Osteocyte (in vitro differentiated cells): ENCODE data around the gene SLIT1. TPM values are rescaled to one million over a fixed set of nuclear protein-coding genes. Genes with fewer than 3 reads are reported as not detected.

ENCODE experiments used
- DNase-seq: peaks from one replicate; pipeline ENCODE4 v3.0.0; 2021; ENCODE audit warnings: mixed read lengths; ENCODE audit not compliant: unreplicated experiment; ENCODE audit errors: extremely low spot score
- H3K27ac Mint-ChIP-seq: one replicate; pipeline ENCODE4 v1.8.0; 2021; ENCODE audit warnings: mild to moderate bottlenecking, mixed read lengths; ENCODE audit not compliant: unreplicated experiment
- H3K27me3 Mint-ChIP-seq: one replicate; pipeline ENCODE4 v1.8.0; 2021; ENCODE audit warnings: mixed read lengths; ENCODE audit not compliant: unreplicated experiment
- H3K36me3 Mint-ChIP-seq: one replicate; pipeline ENCODE4 v1.8.0; 2021; ENCODE audit warnings: mixed read lengths; ENCODE audit not compliant: unreplicated experiment
- H3K4me1 Mint-ChIP-seq: one replicate; pipeline ENCODE4 v1.8.0; 2021; ENCODE audit warnings: mixed read lengths; ENCODE audit not compliant: unreplicated experiment
- H3K4me3 Mint-ChIP-seq: one replicate; pipeline ENCODE4 v1.8.0; 2021; ENCODE audit warnings: mild to moderate bottlenecking, moderate library complexity, mixed read lengths; ENCODE audit not compliant: unreplicated experiment
- H3K9me3 Mint-ChIP-seq: one replicate; pipeline ENCODE4 v1.8.0; 2021; ENCODE audit warnings: mixed read lengths; ENCODE audit not compliant: unreplicated experiment
- CTCF ChIP-seq: fragments of 200-600 bp; sonication (generic); IDR thresholded peaks from 2 replicates; pipeline ENCODE4 v1.5.0; 2021; ENCODE audit warnings: antibody characterized with exemption, mild to moderate bottlenecking, moderate library complexity
- total RNA-seq: library from RNA; stranded (reverse); gene quantifications from 2 replicates; pipeline ENCODE4 v1.2.1, GENCODE V29; 2021

SLIT1 gene
- total RNA-seq, 1 donor from 2014 or later = not detected

GRCh38 chr10:97128039-97128492, 57.7 kb downstream of the SLIT1 start:
- Mint-ChIP-seq H3K4me3 (no peak overlapping the region), H3K27me3 (peaks cover 26% of the 10 kb centered on the region), H3K9me3 (no peaks in the 10 kb centered on the region), H3K4me1 (no peaks in the 10 kb centered on the region), H3K27ac (no peak overlapping the region), H3K36me3 (no peaks in the 10 kb centered on the region)
- no peak for TF ChIP-seq CTCF
- DNase-seq = no peak

- Mint-ChIP-seq H3K9me3 (no peaks in the 10 kb centered on the region), H3K4me3 (no peak overlapping the region), H3K27me3 (peaks cover 31% of the 10 kb centered on the region), H3K36me3 (no peaks in the 10 kb centered on the region), H3K27ac (no peak overlapping the region), H3K4me1 (no peaks in the 10 kb centered on the region)
- DNase-seq = no peak
- TF ChIP-seq CTCF = no peak
These were observed 58.2 kb downstream of the SLIT1 start for GRCh38 chr10:97127509-97127908.

- TF ChIP-seq CTCF = no peak
- Mint-ChIP-seq H3K27me3 (peaks cover 40% of the 10 kb centered on the region), H3K36me3 (no peaks in the 10 kb centered on the region), H3K27ac (no peak overlapping the region), H3K9me3 (no peaks in the 10 kb centered on the region), H3K4me3 (no peak overlapping the region), H3K4me1 (no peaks in the 10 kb centered on the region)
- DNase-seq = no peak
These were observed 61.5 kb downstream of the SLIT1 start for GRCh38 chr10:97124211-97124610.

- TF ChIP-seq CTCF = no peak
- DNase-seq = no peak
- Mint-ChIP-seq H3K36me3 (no peaks in the 10 kb centered on the region), H3K4me3 (no peak overlapping the region), H3K27ac (no peak overlapping the region), H3K9me3 (no peaks in the 10 kb centered on the region), H3K27me3 (peaks cover 40% of the 10 kb centered on the region), H3K4me1 (no peaks in the 10 kb centered on the region)
These were observed 62.0 kb downstream of the SLIT1 start for GRCh38 chr10:97123765-97124164.

GRCh38 chr10:97121041-97121440, 64.7 kb downstream of the SLIT1 start:
- no peak overlapping the region for H3K27ac Mint-ChIP-seq
- no peaks in the 10 kb centered on the region for H3K9me3 Mint-ChIP-seq
- no peaks in the 10 kb centered on the region for H3K4me1 Mint-ChIP-seq
- DNase-seq = no peak
- H3K36me3 Mint-ChIP-seq = no peaks in the 10 kb centered on the region
- TF ChIP-seq CTCF = no peak
- peaks cover 44% of the 10 kb centered on the region for H3K27me3 Mint-ChIP-seq
- no peak overlapping the region for H3K4me3 Mint-ChIP-seq
